ENCODE data around the gene GUCY2D. TPM values are rescaled to one million over a fixed set of nuclear protein-coding genes. Genes with fewer than 3 reads are reported as not detected.
"Not testable (repeated sequence)": the region's sequence is repeated elsewhere in the genome, so short reads cannot be mapped to it uniquely, and the experiment has no call there.

Gene GUCY2D
- under 1 TPM; 0.03 to 0.35 (median 0.28) TPM for polyA plus RNA-seq (ENCODE audit: insufficient read length in 3 of 3)

DNA sequence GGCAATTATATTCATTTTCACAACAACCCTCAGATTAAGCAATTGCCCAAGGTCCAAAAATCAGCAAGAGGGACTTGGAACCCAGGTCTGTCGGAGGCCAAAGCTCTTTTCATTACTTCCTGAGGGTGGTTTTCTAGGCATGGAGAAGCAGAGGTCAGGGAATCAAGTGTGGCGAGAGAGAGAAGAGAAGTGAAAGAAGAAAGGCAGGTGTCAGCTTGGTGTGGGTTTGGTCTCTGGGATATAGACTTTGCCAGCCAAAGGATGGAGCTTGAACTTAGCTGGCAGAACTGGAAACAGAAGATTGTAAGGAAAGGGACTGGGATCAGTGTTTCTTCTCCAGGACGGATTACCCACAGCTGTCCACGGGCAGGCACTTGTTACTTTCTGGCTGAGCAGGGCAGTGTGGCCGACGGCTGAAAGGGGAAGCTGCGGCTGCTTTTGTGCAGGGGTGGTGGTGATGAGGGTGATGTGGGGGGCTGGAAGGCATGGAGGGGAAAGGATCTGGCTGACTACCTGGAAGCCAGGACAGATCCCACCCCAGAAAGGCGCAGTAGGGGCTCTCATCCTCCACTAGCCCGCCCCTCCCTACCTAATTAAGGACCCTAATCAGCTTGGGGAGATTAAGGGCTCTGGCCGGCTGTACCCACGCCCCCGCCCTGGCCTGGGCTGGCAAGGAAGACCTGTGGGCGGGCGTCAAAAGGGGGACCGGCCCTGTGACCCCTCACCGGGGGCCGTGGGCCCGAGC is at the start of gene GUCY2D:
GUCY2D (plus strand) TSS at position 640 of the 745 bp plus-strand sequence. CDS start 433 bp downstream, outside the sequence.
- DNase-seq (ENCODE audit: low read depth in 3 of 3, low spot score in 2 of 3) = no peak

- not testable (repeated sequence) for DNase-seq (ENCODE audit: low read depth in 3 of 3, low spot score in 2 of 3)
Observed at GRCh38 chr17:7953266-7953665, 49.1 kb upstream of the GUCY2D start.

DNA sequence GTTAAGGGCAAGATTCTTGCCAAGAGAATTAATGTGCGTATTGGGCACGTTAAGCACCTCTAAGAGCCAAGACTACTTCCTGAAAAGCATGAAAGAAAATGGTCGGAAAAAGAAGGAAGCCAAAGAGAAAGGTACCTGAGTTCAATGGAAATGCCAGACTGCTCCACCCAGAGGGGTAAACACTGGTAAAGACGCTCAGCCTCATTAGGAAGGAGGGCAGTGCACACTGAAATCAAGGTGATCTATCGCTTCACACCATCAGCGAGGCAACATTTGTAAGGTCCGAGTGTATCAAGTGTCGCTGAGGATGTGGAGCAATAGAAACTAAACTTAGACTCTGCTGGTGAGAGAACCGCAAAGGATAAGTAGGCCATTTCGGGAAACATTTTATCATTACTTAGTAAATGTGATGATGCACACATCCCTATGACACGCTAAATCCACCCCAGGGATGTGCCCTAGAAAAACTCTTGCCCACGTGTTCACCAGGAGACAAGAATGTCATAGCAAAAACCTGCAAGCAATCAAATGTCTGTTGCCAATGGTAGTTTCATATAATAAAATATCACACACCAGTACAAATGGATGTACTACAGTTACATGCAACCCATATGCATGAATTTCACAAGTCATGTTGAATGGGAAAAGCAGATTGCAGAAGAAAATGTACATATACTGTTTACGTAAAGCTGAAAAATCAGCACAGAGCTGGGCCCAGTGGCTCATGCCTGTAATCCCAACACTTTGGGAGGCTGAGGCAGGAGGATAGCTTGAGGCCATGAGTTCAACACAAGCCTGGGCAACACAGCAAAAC is 46.8 kb upstream of the GUCY2D start:
- DNase-seq (ENCODE audit: low read depth in 3 of 3, low spot score in 2 of 3) = no peak

- DNase-seq (ENCODE audit: low read depth in 3 of 3, low spot score in 2 of 3) = peak in 1 of 3 donors; percentile 4
Observed at GRCh38 chr17:7956228-7956965, 46.0 kb upstream of the GUCY2D start.

- no peak for DNase-seq (ENCODE audit: low read depth in 3 of 3, low spot score in 2 of 3)
Observed at GRCh38 chr17:7959503-7960253, 42.7 kb upstream of the GUCY2D start.

DNA sequence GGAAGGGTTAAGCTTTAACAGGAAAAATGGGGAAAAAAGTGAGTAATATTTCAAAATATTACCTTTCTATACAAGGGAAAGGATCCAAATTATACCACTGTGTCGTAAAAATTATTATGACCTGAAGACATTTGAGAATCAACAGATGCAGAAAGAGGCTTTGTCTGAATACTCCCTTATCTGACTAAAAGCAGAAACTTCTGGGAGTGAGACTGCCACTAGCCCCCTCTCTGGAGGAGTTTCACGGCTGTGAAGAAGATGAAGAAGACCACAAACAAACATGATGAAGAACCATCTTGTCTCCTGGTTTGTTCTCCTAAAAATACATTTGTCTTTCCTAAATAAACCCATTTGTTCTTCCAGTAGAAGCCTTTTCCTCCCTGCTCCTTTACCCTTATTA is 41.0 kb upstream of the GUCY2D start:
- DNase-seq (ENCODE audit: low read depth in 3 of 3, low spot score in 2 of 3) = no peak

- no peak for DNase-seq (ENCODE audit: low read depth in 3 of 3, low spot score in 2 of 3)
Observed at GRCh38 chr17:7967751-7968150, 34.7 kb upstream of the GUCY2D start.

DNA sequence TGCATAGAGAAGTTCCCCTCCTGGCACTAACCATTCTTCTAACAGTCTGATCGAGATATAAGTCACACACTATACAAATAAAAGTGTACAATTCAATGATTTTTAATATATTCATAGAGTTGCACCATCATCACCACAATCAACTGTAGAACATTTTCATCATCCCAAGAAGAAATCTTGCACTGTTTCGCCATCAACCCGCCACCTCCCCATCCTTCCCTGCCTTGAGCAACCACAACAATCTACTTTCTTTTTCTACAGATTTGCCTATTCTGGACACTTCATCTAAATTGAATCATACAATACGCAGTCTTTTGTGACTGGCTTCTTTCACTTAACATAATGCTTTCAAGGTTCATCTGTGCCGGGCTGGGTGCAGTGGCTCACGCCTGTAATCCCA is 33.0 kb upstream of the GUCY2D start:
- DNase-seq (ENCODE audit: low read depth in 3 of 3, low spot score in 2 of 3) = no peak

- no peak for DNase-seq (ENCODE audit: low read depth in 3 of 3, low spot score in 2 of 3)
Observed at GRCh38 chr17:7971651-7972050, 30.8 kb upstream of the GUCY2D start.

DNA sequence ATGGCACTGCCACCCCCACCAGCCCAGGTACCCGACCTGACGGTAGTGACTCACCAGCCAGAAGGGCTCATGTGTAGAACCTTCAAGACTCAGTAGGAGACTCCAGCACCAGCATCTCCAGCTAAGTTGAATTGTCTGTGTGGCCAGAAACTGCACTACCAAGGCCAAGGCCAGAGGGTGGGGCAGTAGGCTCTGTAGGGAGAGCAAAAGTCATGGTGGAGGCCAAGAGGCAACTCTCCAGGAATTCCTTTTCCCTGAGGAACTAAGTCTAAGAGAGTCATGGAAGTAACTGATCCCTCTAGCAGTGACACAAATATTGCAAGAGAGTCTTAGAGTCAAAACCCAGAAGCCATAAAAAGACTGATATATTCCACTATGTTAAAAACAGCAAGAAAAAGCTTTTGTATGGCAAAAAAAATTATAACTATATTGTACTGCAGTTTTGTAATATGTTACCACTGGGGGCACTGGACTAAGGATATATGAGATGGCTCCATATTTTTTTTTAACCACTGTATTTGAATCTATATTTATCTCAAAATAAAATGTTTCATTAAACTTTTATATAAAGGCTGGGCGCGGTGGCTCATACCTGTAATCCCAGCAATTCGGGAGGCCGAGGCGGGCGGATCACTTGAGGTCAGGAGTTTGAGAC is 30.2 kb upstream of the GUCY2D start:
- no peak for DNase-seq (ENCODE audit: low read depth in 3 of 3, low spot score in 2 of 3)

DNA sequence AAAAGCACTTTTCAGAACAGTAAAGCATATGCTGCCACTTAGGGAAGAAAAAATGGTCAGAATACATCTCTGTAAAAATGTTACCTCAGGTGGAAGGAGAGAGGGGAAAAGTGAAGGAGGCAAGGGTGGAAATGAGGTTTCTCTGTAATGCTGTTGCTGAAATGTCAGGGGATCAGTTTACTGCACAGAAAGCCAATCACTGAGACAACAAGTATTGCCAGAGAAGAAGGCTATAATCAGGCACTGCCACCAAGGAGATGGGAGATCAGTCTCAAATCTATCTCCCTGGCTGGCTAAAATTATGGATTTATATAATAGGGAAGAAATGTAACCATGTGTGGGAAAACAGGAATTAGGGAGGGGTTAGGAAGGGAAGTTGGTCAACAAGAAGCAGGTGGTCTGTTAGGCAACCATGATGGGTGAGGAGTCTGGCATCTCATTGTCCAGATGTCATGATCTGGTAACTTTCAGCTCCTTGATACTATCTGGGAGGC is 27.7 kb upstream of the GUCY2D start:
- DNase-seq (ENCODE audit: low read depth in 3 of 3, low spot score in 2 of 3) = no peak

DNA sequence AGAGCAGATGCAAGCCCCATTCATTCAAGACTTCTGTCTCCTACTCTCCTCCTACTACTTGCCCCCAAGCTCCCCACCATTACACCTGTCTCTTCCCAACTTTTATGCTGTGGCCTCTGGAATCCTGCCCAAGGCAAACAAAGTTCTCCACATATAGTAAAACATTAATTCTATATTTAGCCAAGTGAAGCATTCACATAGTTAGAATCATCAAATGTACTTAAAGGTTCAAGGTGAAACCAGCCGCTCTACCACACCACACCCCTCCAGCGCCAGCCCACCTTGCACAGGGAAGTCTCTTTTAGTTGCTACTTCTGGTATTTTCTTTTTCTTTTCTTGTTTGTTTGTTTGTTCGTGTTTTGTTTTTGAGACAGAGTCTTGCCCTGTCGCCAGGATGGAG is 25.4 kb upstream of the GUCY2D start:
- no peak for DNase-seq (ENCODE audit: low read depth in 3 of 3, low spot score in 2 of 3)

DNA sequence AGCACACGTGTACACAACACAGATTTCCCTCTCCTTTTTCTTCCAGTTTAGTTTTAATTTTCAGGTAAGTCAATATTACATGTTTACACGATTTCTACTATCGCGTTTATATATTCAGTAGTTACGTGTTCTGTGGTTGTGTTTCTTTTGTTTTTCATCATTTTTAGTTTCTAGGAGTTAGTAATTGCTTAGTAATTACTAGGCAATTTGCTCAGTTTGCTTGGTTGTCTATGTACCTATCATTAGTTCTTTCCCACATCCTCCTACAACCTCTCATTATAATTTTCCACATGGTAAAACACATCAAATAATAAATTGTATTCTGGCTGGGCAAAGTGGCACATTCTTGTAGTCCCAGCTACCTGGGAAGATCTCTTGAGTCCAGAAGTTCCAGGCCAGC is 24.6 kb upstream of the GUCY2D start:
- DNase-seq (ENCODE audit: low read depth in 3 of 3, low spot score in 2 of 3) = no peak

DNA sequence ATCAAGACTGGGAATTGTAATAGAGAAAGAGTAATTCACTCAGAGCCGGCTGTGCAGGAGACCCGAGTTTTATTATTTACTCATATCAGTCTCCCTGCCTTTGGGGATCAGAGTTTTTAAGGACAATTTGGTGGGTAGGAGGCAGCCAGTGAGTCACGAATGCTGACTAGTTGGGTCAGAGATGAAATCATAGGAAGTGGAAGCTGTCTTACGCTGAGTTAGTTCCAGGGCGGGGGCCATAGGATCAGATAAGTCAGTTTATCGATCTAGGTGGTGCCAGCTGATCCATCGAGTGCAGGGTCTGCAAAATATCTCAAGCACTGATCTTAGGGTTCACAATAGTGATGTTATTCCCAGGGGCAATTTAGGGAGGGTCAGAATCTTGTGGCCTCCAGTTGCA is 20.2 kb upstream of the GUCY2D start:
- no peak for DNase-seq (ENCODE audit: low read depth in 3 of 3, low spot score in 2 of 3)

GRCh38 chr17:7982666-7983065 is 19.7 kb upstream of the GUCY2D start:
- DNase-seq (ENCODE audit: low read depth in 3 of 3, low spot score in 2 of 3) = no peak

GRCh38 chr17:7984904-7985303 is 17.5 kb upstream of the GUCY2D start:
- DNase-seq (ENCODE audit: low read depth in 3 of 3, low spot score in 2 of 3) = no peak

GRCh38 chr17:7987112-7987893 is 15.1 kb upstream of the GUCY2D start:
- DNase-seq (ENCODE audit: low read depth in 3 of 3, low spot score in 2 of 3) = no peak

- DNase-seq (ENCODE audit: low read depth in 3 of 3, low spot score in 2 of 3) = peak; percentile 78 to 85 (median 78)
Observed at GRCh38 chr17:7988750-7989178, 13.7 kb upstream of the GUCY2D start.

Data from right renal cortex interstitium (tissue), 3 donors.